HG02759 (cell line): ENCODE data around the gene TCIRG1.
"Not testable (repeated sequence)": the region's sequence is repeated elsewhere in the genome, so short reads cannot be mapped to it uniquely, and the experiment has no call there.

Experiments used
- ATAC-seq: cut with Tn5 transposase; IDR thresholded peaks from one replicate; pipeline ENCODE4 v1.9.1; 2021; ENCODE audit warnings: mild to moderate bottlenecking, moderate library complexity; ENCODE audit not compliant: unreplicated experiment

TCIRG1 gene

DNA sequence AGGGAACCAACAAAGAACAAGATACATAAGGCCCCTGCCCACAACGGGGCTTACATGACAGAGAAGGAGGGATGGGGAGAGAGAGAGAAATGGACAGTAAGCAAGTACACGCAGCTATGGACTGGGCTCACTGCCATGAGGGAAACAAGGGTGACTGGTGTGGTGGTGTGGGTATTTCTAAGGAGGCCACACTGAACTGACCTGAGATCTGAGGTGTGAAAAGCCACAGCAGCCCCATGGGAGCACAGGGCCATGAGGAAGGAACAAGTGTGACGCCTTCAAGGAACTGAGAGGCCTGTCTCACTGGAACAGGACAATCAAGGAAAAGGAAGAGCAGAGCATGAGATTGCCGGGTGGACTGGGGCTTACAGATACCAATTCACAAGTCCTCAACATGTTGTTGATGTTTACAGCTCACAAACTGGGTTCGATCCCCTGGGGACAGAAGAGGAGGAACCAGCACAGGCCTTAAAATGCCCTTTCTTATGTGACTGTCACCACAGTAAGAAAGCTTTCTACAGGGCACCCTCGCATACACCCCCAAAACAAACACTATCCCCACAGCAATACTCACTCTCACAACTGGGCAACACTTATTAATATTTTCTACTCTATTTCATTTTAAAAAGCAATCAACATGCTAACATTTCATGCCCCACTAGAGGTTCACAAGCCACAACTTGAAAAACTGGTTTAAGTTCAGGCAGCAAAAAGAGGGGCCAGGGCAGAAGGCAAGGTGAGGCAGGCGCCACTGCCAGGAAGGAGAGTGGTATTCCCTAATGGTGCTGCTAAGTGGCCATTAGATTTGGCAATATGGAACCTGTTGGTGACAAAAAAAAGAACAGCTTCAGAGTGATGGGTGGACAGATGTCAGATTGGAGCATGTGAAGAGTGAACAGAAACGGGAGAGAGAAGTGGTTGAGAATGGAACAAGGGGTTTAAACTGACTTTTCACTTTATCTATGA, 39.1 kb downstream of the TCIRG1 start:
- ATAC-seq: no peak

DNA sequence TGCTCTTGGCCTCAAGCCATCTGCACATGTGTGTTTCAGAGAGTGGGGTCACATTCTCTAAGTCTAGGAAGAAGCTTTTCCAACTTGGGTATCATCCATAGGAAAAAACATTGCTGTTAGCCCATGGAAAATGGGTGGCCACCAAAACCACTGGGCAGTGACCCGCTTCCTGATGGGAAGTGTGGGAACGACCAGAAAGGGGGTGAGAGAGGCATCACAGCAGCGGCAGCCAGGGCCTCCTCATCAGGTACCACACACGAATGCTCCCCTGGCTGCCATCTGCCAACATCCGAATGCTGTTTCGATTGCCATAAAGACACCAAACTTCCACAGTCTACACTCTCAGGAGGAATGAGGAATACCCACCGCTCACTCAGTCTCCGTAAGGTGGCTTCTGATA, 42.0 kb downstream of the TCIRG1 start:
- ATAC-seq: no peak

DNA sequence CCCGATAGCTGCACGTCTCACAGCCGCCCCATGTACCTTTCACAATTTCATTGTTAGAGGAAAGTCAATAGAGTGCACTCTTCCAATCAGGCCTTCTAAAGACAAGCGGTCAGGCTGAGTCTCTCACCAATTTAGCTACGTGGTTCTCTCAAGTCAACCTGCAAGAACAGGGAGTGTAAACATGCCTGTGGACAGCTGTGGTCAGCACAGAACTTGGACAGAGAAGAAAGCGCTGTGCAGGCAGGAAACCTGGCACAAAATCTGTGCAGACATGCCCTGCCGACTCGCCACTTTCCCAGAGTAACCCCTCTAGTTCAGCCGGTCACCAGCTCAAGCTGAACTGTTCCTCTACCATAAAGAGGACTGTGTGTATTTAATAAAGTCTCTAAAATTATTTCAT, 42.9 kb downstream of the TCIRG1 start:
- ATAC-seq: no peak

DNA sequence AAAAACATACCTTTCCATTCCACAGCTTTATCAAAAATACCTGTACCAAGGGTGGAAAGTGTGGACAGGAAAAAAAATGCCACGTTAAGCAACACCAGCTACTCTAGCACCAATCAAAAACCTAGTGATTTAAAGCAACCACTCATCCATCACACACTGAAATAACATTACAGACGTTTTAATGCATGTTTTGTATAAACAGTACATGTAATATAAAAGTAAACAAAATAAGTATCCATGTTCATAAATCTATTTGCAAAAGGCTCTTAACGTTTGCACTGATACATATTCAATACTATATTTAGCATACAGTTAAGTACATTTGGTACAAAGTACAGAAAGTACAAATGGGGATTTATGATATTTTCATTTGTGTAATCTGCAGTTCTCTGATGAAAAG, 43.7 kb downstream of the TCIRG1 start:
- no peak for ATAC-seq

DNA sequence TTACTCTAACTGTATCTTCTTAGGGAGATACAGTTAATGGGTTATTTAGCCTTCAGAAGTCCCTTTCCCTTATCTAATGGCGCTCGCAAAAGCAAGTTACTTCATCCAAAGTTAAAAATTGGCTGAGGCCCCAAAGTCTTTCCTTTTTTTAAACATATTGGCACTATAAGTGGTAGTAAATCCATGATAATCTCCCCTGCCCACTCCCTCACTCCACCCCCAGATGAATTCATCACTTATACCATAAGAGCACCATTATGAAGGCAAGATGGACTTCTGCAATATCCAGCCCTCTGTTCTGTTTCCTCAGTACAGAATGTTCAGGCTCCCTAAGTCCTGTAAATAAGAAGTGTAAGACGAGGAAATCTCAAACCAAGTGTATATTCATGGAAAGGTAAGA, 44.7 kb downstream of the TCIRG1 start:
- no peak for ATAC-seq

DNA sequence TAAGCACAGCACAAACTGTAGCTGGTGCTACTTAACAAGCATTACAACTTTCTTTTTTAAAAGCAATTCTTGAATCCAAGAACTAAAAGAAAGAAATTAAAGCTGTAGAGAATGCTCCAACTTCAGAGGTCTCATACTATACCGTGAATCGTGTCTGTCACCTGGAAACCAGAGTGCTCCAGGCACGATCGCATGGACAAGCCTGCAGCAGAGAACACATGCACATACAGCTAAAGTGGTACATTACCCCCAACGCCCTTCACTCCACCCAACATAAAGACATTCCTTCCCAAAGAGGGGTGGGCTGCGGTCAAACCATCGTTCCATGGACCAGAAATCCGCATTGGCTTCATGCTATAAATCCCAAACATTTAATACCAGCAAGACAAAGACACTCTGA, 50.9 kb downstream of the TCIRG1 start:
- no peak for ATAC-seq

DNA sequence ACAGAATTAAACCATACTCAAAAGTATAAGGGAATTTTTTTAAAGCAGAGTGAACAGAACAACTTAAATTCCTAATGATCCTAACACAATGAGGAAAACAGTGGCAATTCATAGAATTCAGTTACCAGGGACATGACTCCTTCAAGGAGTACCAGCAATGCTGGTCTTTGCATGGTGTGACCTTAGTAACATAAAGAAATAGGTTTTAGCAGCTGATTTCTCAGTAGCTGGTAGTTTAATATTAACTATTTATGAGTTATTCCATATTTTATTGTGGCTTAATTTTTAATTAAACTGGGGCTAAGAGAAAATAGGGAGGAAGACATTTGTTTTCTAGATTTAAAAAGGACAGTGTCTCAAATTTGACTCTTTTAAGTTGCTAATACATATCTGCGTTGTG, 51.5 kb downstream of the TCIRG1 start:
- ATAC-seq: no peak

DNA sequence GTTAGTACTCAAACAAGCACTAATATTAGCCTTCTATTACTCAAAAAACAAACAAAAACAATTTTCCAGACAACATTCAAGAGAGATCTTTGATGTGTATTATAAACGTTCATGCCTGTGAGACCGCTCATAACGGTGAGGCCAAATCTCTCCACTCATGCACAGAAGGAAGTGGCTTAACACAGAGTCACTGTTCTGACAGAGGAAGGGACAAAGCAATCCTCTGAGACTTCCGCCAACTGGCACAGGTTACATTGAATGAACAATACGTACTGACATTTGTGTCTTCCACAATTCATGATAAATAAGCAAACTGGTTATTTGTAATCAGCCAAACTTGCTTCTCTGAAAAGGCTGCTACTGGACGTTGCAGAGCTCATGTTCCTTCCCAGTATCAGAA, 51.9 kb downstream of the TCIRG1 start:
- ATAC-seq: no peak

DNA sequence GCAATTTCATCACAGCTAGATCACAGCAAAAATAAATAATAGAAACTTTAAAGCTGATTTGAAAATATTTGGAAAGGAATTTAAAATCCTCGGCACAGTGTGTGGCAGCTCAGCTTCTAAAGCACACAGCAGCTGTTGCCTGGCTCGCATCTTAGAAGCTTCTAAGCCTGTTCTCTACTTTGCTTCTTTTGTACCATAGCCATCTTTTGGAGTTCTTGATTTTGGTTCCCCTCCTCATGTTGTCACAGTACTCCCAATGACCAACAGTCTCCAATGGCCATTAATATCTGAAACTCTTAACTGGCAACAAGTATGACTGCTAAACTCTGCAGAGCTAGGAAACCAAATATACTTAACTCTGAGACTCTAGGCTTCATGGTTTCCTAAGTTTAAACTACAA, 53.6 kb downstream of the TCIRG1 start:
- ATAC-seq: no peak

DNA sequence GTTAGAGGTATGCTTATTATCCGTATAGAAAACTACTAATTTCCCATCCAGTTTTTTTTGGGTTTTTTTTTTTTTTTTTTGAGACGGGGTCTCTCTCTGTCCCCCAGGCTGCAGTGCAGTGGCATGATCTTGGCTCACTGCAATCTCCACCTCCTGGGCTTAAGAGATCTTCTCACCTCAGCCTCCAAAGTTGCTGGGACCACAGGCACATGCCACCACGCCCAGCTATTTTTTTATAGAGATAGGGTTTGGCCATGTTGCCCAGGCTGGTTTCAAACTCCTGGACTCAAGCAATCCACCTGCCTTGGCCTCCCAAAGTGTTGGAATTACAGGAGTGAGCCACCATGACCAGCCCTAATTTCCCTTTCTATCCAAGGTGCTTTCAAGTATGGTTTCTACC, 54.1 kb downstream of the TCIRG1 start:
- not testable (repeated sequence) for ATAC-seq

DNA sequence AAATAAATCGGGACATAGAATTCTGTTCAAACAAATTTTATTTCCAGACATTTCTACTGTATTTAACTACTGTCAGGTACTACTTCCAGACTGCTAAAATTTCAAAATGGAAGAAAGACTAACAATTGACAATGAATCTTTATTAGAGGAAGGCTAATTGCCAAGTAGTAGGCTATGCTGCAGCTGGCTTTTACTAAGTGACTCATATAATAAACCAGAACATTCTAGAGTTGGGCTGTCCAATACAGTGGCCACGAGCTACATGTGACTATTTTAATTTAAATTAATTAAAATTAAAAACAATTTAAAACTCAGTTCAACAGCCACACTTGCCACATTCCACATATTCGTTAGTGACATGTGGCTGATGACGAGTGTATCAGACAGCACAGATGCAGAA, 54.7 kb downstream of the TCIRG1 start:
- ATAC-seq: no peak

DNA sequence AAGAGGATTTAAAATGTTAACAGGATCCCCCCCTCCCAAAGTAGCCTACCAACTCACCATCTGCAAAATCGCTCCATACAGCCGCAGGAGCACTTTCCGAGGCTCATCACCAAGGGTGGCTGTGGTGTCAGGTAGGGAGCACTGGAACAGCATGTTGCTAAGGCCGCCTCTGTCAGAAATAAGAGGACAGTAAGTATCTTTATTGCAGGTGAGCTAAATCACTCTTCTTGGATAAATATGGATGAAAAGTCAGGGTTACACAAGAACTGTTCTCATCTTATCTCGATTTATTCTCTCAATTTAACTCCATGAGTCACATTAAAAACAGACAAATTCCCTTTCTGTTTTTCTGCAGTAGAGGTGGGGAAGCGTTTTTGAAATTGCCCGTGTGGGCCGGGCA, 58.1 kb downstream of the TCIRG1 start:
- no peak for ATAC-seq

DNA sequence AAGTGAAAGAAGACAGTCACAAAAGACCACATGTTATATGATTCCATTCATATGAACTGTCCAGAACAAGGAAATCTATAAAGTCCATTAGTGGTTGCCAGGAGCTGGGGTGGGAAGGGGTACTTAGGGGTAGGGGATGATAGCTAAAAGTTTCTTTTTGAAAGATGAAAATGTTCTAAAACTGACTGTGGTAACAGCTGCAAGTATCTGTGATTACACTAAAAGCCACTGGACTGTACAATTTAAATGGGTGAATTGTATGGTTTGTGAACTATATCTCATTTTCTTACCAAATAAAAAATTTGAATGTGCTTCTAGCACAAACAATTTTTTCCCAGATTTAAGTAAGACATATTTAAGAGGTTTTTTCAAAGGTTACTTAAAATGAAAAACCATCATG, 60.2 kb downstream of the TCIRG1 start:
- ATAC-seq: no peak

DNA sequence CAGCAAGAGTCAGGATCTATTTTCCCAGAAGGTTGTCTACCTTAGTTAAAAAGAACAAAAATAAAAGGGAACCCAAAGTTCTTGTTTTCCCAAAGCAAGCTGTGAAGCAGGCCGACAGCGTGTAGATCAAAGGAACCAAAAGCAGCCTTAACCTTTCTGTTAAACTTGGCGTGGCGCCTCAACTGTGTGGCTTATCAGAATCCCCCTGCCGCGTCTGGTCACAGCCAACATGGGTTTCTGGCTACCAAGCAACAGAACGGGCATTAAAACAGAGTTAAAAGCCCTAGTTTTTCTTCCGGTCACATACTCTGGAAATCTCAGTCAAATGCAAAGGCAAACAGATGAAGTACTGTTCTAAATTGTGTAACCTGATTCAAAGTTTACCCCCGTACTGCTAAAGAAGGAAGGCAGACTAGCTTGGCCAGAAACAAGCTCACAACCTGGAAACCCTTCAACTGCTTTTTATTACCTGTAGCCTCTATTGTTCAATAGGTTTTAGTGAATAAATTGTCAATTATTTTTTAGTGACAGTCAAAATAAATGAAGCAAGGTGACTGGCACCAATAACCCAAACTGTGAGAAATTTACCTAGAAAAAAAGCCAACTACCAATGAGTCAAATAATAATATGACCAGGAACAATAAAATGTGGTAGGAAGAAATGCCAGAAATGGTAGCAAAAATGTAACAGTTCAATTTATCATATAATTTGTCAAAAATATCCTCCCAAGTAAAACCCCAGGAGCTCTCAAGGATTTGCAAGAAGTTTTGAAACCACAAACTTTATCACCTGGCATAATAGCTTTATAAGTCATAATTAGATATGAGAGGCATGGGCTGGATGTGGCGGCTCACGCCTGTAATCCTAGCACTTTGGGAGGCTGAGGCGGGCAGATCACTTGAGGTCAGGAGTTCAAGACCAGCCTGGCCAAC, 60.9 kb downstream of the TCIRG1 start:
- no peak for ATAC-seq
